GM21737 (cell line): ENCODE measurements around the gene SHISA2.

Experiments
- ATAC-seq: cut with Tn5 transposase; IDR thresholded peaks from one replicate; pipeline ENCODE4 v1.9.1; 2021; ENCODE audit warnings: mild to moderate bottlenecking, moderate library complexity; ENCODE audit not compliant: unreplicated experiment

The SHISA2 gene

GRCh38 chr13:26050568-26051230 lies 1.1 kb downstream of the SHISA2 start:
- ATAC-seq: no peak

- no peak for ATAC-seq
Observed at GRCh38 chr13:26048741-26049140, 3.1 kb downstream of the SHISA2 start.

- ATAC-seq: no peak
Observed at GRCh38 chr13:26047040-26047439, 4.8 kb downstream of the SHISA2 start.

GRCh38 chr13:26046639-26047038 lies 5.2 kb downstream of the SHISA2 start:
- ATAC-seq: no peak

GRCh38 chr13:26045142-26045541 lies 6.7 kb downstream of the SHISA2 start:
- ATAC-seq: no peak

- no peak for ATAC-seq
Observed at GRCh38 chr13:26042785-26043184, 9.0 kb downstream of the SHISA2 start.

GRCh38 chr13:26041444-26041843 lies 10.4 kb downstream of the SHISA2 start:
- ATAC-seq: no peak

GRCh38 chr13:26038931-26039475 lies 12.8 kb downstream of the SHISA2 start:
- ATAC-seq: no peak

GRCh38 chr13:26037302-26037701 lies 14.5 kb downstream of the SHISA2 start:
- ATAC-seq: no peak

- no peak for ATAC-seq
Observed at GRCh38 chr13:26036383-26036782, 15.4 kb downstream of the SHISA2 start.

- ATAC-seq: no peak
Observed at GRCh38 chr13:26034018-26034417, 17.8 kb downstream of the SHISA2 start.

GRCh38 chr13:26030331-26030730 lies 21.5 kb downstream of the SHISA2 start:
- ATAC-seq: no peak

GRCh38 chr13:26029581-26030136 lies 22.2 kb downstream of the SHISA2 start:
- ATAC-seq: no peak

GRCh38 chr13:26026211-26026610 lies 25.6 kb downstream of the SHISA2 start:
- no peak for ATAC-seq

- ATAC-seq: no peak
Observed at GRCh38 chr13:26025771-26026170, 26.0 kb downstream of the SHISA2 start.

- no peak for ATAC-seq
Observed at GRCh38 chr13:26025196-26025595, 26.6 kb downstream of the SHISA2 start.

- no peak for ATAC-seq
Observed at GRCh38 chr13:26024558-26024957, 27.3 kb downstream of the SHISA2 start.

- no peak for ATAC-seq
Observed at GRCh38 chr13:26022538-26023292, 29.1 kb downstream of the SHISA2 start.

GRCh38 chr13:26021956-26022355 lies 29.9 kb downstream of the SHISA2 start:
- ATAC-seq: no peak

GRCh38 chr13:26021516-26021915 lies 30.3 kb downstream of the SHISA2 start:
- no peak for ATAC-seq

GRCh38 chr13:26020891-26021290 lies 30.9 kb downstream of the SHISA2 start:
- no peak for ATAC-seq
